GM12801 (cell line): ENCODE data around the gene SEMA4D.

Source experiments
- CTCF ChIP-seq: IDR thresholded peaks from one replicate; pipeline ENCODE4 v1.5.1; 2011; ENCODE audit warnings: control low read depth; ENCODE audit not compliant: insufficient read length; ENCODE audit errors: extremely low read depth

SEMA4D gene

GRCh38 chr9:89427621-89428221 lies 70.2 kb downstream of the SEMA4D start:
- no peak for TF ChIP-seq CTCF

GRCh38 chr9:89426384-89426961 lies 71.4 kb downstream of the SEMA4D start:
- no peak for TF ChIP-seq CTCF

GRCh38 chr9:89425921-89426383 lies 72.0 kb downstream of the SEMA4D start:
- no peak for TF ChIP-seq CTCF

GRCh38 chr9:89425024-89425805 lies 72.7 kb downstream of the SEMA4D start:
- no peak for TF ChIP-seq CTCF

GRCh38 chr9:89422151-89422975 lies 75.5 kb downstream of the SEMA4D start:
- TF ChIP-seq CTCF = no peak

GRCh38 chr9:89421595-89421994 lies 76.3 kb downstream of the SEMA4D start:
- TF ChIP-seq CTCF = no peak
